HCT116 (cell line): Measurements from ENCODE around the gene LDLRAD4.

Experiments used
- CEBPB ChIP-seq: IDR thresholded peaks from 2 replicates; pipeline ENCODE4 v1.6.1; 2012; ENCODE audit warnings: low read depth
- EZH2 ChIP-seq: fragments of 200-600 bp; sonication (generic); IDR thresholded peaks from 2 replicates; pipeline ENCODE4 v1.6.1; 2017; ENCODE audit warnings: antibody characterized with exemption, mixed run types
- JUND ChIP-seq: IDR thresholded peaks from 2 replicates; pipeline ENCODE4 v1.6.1; 2012
- POLR2A ChIP-seq: IDR thresholded peaks from 2 replicates; pipeline ENCODE4 v1.7.0; 2011; ENCODE audit warnings: borderline replicate concordance; ENCODE audit not compliant: insufficient read depth, insufficient read length; ENCODE audit errors: extremely low read depth
- TF ChIP-seq, protein P1 (sequence below), 3 experiments: fragments of 200-600 bp in 1 of 3; sonication (generic) in 1 of 3; IDR thresholded peaks in 2 of 3; conservative IDR thresholded peaks in 1 of 3; 2 replicates each; pipeline ENCODE4 v1.5.1; 2012 to 2017; ENCODE audit warnings: low read depth in 2 of 3, low read length in 2 of 3, antibody characterized with exemption in 1 of 3, borderline replicate concordance in 1 of 3, control low read depth in 1 of 3, mild to moderate bottlenecking in 1 of 3, mixed read lengths in 1 of 3, mixed run types in 1 of 3, moderate library complexity in 1 of 3; ENCODE audit not compliant: insufficient read depth in 1 of 3

DNA sequence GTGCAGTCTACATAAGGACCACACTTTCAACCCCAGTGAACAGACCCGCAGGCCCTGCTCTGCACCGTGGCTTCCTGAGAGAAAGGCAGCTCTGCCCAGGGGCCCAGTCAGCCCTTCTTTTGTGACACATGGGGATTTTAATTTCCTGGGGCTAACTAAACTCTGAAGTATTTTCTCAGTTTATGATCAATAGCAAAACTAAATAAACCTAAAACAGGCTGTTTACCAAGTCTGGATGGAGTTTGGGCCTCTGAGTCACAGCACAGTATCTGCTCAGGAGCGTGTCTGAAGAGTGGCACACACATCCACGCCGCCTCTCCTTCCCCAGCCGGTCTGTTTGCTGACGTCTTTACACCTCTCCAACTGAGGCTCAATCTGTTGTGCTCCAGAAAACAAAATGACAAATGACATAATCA lies 72.3 kb downstream of the LDLRAD4 start:
- no peak for TF ChIP-seq POLR2A
- TF ChIP-seq CEBPB = no peak
- TF ChIP-seq, protein P1, sequence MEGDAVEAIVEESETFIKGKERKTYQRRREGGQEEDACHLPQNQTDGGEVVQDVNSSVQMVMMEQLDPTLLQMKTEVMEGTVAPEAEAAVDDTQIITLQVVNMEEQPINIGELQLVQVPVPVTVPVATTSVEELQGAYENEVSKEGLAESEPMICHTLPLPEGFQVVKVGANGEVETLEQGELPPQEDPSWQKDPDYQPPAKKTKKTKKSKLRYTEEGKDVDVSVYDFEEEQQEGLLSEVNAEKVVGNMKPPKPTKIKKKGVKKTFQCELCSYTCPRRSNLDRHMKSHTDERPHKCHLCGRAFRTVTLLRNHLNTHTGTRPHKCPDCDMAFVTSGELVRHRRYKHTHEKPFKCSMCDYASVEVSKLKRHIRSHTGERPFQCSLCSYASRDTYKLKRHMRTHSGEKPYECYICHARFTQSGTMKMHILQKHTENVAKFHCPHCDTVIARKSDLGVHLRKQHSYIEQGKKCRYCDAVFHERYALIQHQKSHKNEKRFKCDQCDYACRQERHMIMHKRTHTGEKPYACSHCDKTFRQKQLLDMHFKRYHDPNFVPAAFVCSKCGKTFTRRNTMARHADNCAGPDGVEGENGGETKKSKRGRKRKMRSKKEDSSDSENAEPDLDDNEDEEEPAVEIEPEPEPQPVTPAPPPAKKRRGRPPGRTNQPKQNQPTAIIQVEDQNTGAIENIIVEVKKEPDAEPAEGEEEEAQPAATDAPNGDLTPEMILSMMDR (IDR thresholded peaks at IDR 0.05 in 2 of 3, conservative IDR thresholded peaks at IDR 0.05 in 1 of 3; ENCODE audit: borderline replicate concordance in 1 of 3, insufficient read depth in 1 of 3, low read depth in 2 of 3, low read length in 2 of 3) = no peak
- TF ChIP-seq EZH2 = no peak
- TF ChIP-seq JUND = no peak
